HEK293 (cell line): ENCODE results near the gene POLD4.
A peak's percentile ranks its signal among the peaks of the same experiment; 100 is the strongest.

Source experiments
- CTCF ChIA-PET: fragments of 350-600 bp; formaldehyde crosslinking; extraction: SDS; loops from one replicate; lab custom pipeline; 2021; ENCODE audit warnings: antibody characterized with exemption; lab: Yijun Ruan, JAX
- POLR2A ChIA-PET: fragments of 300-600 bp; formaldehyde crosslinking; extraction: SDS; loops from one replicate; lab custom pipeline; 2020; ENCODE audit warnings: antibody characterized with exemption, inconsistent platforms; lab: Yijun Ruan, JAX
- H3K27ac ChIP-seq: fragments of 200-500 bp; sonication (Bioruptor generic); 2 replicates; pipeline ENCODE4 v1.5.1; 2014; ENCODE audit warnings: low read depth, low read length, control low read depth, inconsistent platforms; ENCODE audit errors: extremely low read depth
- H3K36me3 ChIP-seq, 2 experiments: fragments of 200-500 bp in 1 of 2; sonication (Bioruptor generic) in 1 of 2; 1 replicate in 1 of 2; 2 replicates in 1 of 2; pipeline ENCODE4 v1.5.1; 2014 to 2017; ENCODE audit warnings: inconsistent platforms in 2 of 2, low read length in 2 of 2; ENCODE audit not compliant: control insufficient read depth in 2 of 2, insufficient read depth in 1 of 2
- H3K4me1 ChIP-seq: fragments of 200-500 bp; sonication (Bioruptor generic); 2 replicates; pipeline ENCODE4 v1.5.1; 2014; ENCODE audit warnings: mild to moderate bottlenecking, low read length, inconsistent platforms; ENCODE audit not compliant: control insufficient read depth, insufficient read depth
- H3K4me3 ChIP-seq: 2 replicates; pipeline ENCODE4 v1.5.1; 2011; ENCODE audit warnings: low read depth, mild to moderate bottlenecking, control low read depth, low read length, moderate library complexity
- H3K9me3 ChIP-seq: fragments of 200-500 bp; sonication (Bioruptor generic); 2 replicates; pipeline ENCODE4 v1.5.1; 2014; ENCODE audit warnings: low read depth, low read length, inconsistent platforms; ENCODE audit not compliant: control insufficient read depth, insufficient read depth
- GLIS2 ChIP-seq: fragments of 450-650 bp; formaldehyde crosslinking; IDR thresholded peaks from 2 replicates; pipeline ENCODE4 v1.5.1; 2016; ENCODE audit warnings: missing biosample characterization, missing genetic modification characterization
- KLF1 ChIP-seq: fragments of 450-650 bp; formaldehyde crosslinking; IDR thresholded peaks from 2 replicates; pipeline ENCODE4 v1.5.1; 2016; ENCODE audit warnings: missing biosample characterization, missing genetic modification characterization
- MYNN ChIP-seq: fragments of 450-650 bp; formaldehyde crosslinking; IDR thresholded peaks from 2 replicates; pipeline ENCODE4 v1.5.1; 2016; ENCODE audit warnings: missing biosample characterization, missing genetic modification characterization, borderline replicate concordance
- ZBTB17 ChIP-seq: fragments of 450-650 bp; formaldehyde crosslinking; IDR thresholded peaks from 2 replicates; pipeline ENCODE4 v1.5.1; 2016; ENCODE audit warnings: missing biosample characterization, missing genetic modification characterization
- ZBTB20 ChIP-seq: fragments of 450-650 bp; formaldehyde crosslinking; IDR thresholded peaks from 2 replicates; pipeline ENCODE4 v1.5.1; 2016; ENCODE audit warnings: missing biosample characterization, missing genetic modification characterization
- ZBTB21 ChIP-seq: fragments of 450-650 bp; formaldehyde crosslinking; IDR thresholded peaks from 2 replicates; pipeline ENCODE4 v1.5.1; 2017; ENCODE audit warnings: missing biosample characterization, missing genetic modification characterization
- ZBTB44 ChIP-seq: fragments of 450-650 bp; IDR thresholded peaks from 2 replicates; pipeline ENCODE4 v1.5.1; 2018; ENCODE audit warnings: missing biosample characterization, mild to moderate bottlenecking, missing genetic modification characterization
- ZBTB48 ChIP-seq: fragments of 450-650 bp; formaldehyde crosslinking; IDR thresholded peaks from 2 replicates; pipeline ENCODE4 v1.5.1; 2016; ENCODE audit warnings: missing biosample characterization, missing genetic modification characterization
- ZFP41 ChIP-seq: fragments of 450-650 bp; formaldehyde crosslinking; IDR thresholded peaks from 2 replicates; pipeline ENCODE4 v1.5.1; 2016; ENCODE audit warnings: missing biosample characterization, missing genetic modification characterization, borderline replicate concordance
- ZNF169 ChIP-seq: fragments of 450-650 bp; formaldehyde crosslinking; IDR thresholded peaks from 2 replicates; pipeline ENCODE4 v1.5.1; 2016; ENCODE audit warnings: missing biosample characterization, missing genetic modification characterization
- ZNF18 ChIP-seq: fragments of 450-650 bp; formaldehyde crosslinking; IDR thresholded peaks from 2 replicates; pipeline ENCODE4 v1.5.1; 2016; ENCODE audit warnings: missing biosample characterization, missing genetic modification characterization
- ZNF19 ChIP-seq: fragments of 450-650 bp; formaldehyde crosslinking; IDR thresholded peaks from 2 replicates; pipeline ENCODE4; 2016; ENCODE audit warnings: missing biosample characterization, missing genetic modification characterization, low read depth
- ZNF302 ChIP-seq: fragments of 450-650 bp; formaldehyde crosslinking; IDR thresholded peaks from 2 replicates; pipeline ENCODE4 v1.5.1; 2016; ENCODE audit warnings: missing biosample characterization, missing genetic modification characterization, low read depth
- ZNF324 ChIP-seq: fragments of 450-650 bp; formaldehyde crosslinking; IDR thresholded peaks from 2 replicates; pipeline ENCODE4 v1.5.1; 2016; ENCODE audit warnings: missing biosample characterization, missing genetic modification characterization
- ZNF366 ChIP-seq: fragments of 450-650 bp; formaldehyde crosslinking; conservative IDR thresholded peaks from 2 replicates; pipeline ENCODE4 v1.5.1; 2016; ENCODE audit warnings: missing biosample characterization, missing genetic modification characterization
- ZNF37A ChIP-seq: fragments of 450-650 bp; IDR thresholded peaks from 2 replicates; pipeline ENCODE4 v1.5.1; 2018; ENCODE audit warnings: missing biosample characterization, missing genetic modification characterization
- ZNF416 ChIP-seq: fragments of 450-650 bp; formaldehyde crosslinking; IDR thresholded peaks from 2 replicates; pipeline ENCODE4 v1.5.1; 2016; ENCODE audit warnings: missing biosample characterization, missing genetic modification characterization
- ZNF610 ChIP-seq: fragments of 450-650 bp; formaldehyde crosslinking; IDR thresholded peaks from 2 replicates; pipeline ENCODE4 v1.5.1; 2016; ENCODE audit warnings: missing biosample characterization, missing genetic modification characterization, borderline replicate concordance
- ZNF621 ChIP-seq: fragments of 450-650 bp; formaldehyde crosslinking; IDR thresholded peaks from 2 replicates; pipeline ENCODE4 v1.5.1; 2017; ENCODE audit warnings: missing biosample characterization, missing genetic modification characterization
- ZNF747 ChIP-seq: fragments of 450-650 bp; formaldehyde crosslinking; IDR thresholded peaks from 2 replicates; pipeline ENCODE4 v1.5.1; 2016; ENCODE audit warnings: missing biosample characterization, missing genetic modification characterization
- ZNF76 ChIP-seq: fragments of 450-650 bp; formaldehyde crosslinking; IDR thresholded peaks from 2 replicates; pipeline ENCODE4; 2016; ENCODE audit warnings: low read depth, missing biosample characterization, missing genetic modification characterization, borderline replicate concordance
- TF ChIP-seq, protein P1 (sequence below): fragments of 450-650 bp; formaldehyde crosslinking; IDR thresholded peaks from 2 replicates; pipeline ENCODE4 v1.5.1; 2017; ENCODE audit warnings: missing biosample characterization, missing genetic modification characterization
- TF ChIP-seq, protein P2 (sequence below): fragments of 450-650 bp; formaldehyde crosslinking; IDR thresholded peaks from 2 replicates; pipeline ENCODE4 v1.5.1; 2016; ENCODE audit warnings: missing biosample characterization, missing genetic modification characterization
- TF ChIP-seq, protein P3 (sequence below): fragments of 450-650 bp; formaldehyde crosslinking; optimal IDR thresholded peaks from 2 replicates; pipeline ENCODE3; 2016; ENCODE audit warnings: missing biosample characterization, mild to moderate bottlenecking, missing genetic modification characterization
- TF ChIP-seq, protein P4 (sequence below): fragments of 450-650 bp; formaldehyde crosslinking; conservative IDR thresholded peaks from 2 replicates; pipeline ENCODE4 v1.5.1; 2016; ENCODE audit warnings: low read depth, missing biosample characterization, missing genetic modification characterization

Gene POLD4

DNA sequence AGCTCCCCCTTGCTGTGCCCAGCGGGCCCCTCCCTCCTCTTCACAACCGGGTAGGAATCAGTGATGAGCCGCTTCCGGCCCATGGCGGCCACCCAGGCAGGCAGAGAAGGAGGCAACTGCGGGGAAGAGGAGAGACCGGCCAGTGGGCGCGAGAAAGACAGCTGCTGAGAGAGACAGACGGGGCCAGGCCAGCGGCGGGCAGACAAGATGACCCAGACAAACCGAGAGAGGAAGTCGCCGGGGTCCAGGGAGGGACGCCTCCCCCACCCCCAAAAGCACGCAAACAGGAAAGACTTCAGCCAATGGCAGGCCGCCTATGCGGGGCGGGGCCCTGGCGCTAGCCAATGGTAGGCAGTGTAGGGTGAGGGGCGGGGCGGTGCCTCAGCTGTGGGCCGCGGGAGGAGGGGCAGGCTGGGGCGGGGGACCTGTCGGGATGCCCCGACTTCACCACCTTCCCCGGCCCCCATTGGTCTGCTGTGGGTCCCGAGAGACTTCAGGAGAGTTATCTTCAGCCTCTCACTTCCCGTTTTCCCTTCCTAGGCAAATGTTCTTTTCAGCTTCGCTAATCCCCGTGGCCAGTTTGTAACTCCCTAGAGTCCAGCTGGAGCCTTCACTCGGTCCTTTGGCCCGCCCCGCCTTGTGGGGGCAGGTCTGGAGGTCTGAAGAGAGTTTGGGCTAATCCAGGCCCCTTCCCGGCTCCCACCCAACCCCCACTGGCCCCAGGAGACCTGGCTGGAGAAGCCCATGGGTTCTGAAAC, at the start of gene POLD4:
TSS of gene POLD4 (minus strand) at position 230 of the 758 bp plus-strand sequence. CDS start at position 83, 147 bp downstream.
- Histone ChIP-seq H3K36me3 (no peaks in the 10 kb centered on the region), H3K4me3 (peak within 1 kb of the TSS; percentile 72), H3K27ac (peak within 1 kb of the TSS; percentile 59), H3K4me1 (no peaks in the 10 kb centered on the region), H3K9me3 (no peaks in the 10 kb centered on the region)
- ChIA-PET CTCF (interaction anchor here (0.6 to 30.4 kb wide), 12 partner anchors 7 to 1344 kb away, joined by 3 to 898 read pairs (median 4); partner anchors contain the start of genes CLCF1 and RAD9A), POLR2A (interaction anchor here (0.5 to 4.2 kb wide), 16 partner anchors 10 to 334 kb away, joined by 3 to 30 read pairs (median 4); partner anchors contain the start of genes CLCF1, PPP1CA and RAD9A)
- TF ChIP-seq ZNF302 (tag by site-specific recombination) (no peak), ZBTB44 (tag by site-specific recombination) (no peak), ZBTB21 (no peak), ZNF747 (no peak), ZBTB20 (no peak), ZNF366 (peak; percentile 81), ZBTB17 (peak; percentile 48; the same call in 1 of the 2 replicates), ZNF324 (no peak), ZNF76 (tag by site-specific recombination) (0 out of 2 replicates have a peak, but pooled peaks have one; percentile 11), ZNF621 (no peak), MYNN (tag by site-specific recombination) (no peak), ZNF37A (no peak), ZNF610 (tag by site-specific recombination) (no peak), KLF1 (tag by site-specific recombination) (peak; percentile 76), ZBTB48 (tag by site-specific recombination) (no peak), ZNF18 (tag by site-specific recombination) (no peak), GLIS2 (peak; percentile 95), ZFP41 (no peak), ZNF19 (no peak), ZNF169 (tag by site-specific recombination) (no peak), ZNF416 (tag by site-specific recombination) (no peak)
- TF ChIP-seq, protein P1, sequence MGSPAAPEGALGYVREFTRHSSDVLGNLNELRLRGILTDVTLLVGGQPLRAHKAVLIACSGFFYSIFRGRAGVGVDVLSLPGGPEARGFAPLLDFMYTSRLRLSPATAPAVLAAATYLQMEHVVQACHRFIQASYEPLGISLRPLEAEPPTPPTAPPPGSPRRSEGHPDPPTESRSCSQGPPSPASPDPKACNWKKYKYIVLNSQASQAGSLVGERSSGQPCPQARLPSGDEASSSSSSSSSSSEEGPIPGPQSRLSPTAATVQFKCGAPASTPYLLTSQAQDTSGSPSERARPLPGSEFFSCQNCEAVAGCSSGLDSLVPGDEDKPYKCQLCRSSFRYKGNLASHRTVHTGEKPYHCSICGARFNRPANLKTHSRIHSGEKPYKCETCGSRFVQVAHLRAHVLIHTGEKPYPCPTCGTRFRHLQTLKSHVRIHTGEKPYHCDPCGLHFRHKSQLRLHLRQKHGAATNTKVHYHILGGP, result no peak
- TF ChIP-seq, protein P2, sequence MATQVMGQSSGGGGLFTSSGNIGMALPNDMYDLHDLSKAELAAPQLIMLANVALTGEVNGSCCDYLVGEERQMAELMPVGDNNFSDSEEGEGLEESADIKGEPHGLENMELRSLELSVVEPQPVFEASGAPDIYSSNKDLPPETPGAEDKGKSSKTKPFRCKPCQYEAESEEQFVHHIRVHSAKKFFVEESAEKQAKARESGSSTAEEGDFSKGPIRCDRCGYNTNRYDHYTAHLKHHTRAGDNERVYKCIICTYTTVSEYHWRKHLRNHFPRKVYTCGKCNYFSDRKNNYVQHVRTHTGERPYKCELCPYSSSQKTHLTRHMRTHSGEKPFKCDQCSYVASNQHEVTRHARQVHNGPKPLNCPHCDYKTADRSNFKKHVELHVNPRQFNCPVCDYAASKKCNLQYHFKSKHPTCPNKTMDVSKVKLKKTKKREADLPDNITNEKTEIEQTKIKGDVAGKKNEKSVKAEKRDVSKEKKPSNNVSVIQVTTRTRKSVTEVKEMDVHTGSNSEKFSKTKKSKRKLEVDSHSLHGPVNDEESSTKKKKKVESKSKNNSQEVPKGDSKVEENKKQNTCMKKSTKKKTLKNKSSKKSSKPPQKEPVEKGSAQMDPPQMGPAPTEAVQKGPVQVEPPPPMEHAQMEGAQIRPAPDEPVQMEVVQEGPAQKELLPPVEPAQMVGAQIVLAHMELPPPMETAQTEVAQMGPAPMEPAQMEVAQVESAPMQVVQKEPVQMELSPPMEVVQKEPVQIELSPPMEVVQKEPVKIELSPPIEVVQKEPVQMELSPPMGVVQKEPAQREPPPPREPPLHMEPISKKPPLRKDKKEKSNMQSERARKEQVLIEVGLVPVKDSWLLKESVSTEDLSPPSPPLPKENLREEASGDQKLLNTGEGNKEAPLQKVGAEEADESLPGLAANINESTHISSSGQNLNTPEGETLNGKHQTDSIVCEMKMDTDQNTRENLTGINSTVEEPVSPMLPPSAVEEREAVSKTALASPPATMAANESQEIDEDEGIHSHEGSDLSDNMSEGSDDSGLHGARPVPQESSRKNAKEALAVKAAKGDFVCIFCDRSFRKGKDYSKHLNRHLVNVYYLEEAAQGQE (tag by site-specific recombination), result no peak
- TF ChIP-seq, protein P3, sequence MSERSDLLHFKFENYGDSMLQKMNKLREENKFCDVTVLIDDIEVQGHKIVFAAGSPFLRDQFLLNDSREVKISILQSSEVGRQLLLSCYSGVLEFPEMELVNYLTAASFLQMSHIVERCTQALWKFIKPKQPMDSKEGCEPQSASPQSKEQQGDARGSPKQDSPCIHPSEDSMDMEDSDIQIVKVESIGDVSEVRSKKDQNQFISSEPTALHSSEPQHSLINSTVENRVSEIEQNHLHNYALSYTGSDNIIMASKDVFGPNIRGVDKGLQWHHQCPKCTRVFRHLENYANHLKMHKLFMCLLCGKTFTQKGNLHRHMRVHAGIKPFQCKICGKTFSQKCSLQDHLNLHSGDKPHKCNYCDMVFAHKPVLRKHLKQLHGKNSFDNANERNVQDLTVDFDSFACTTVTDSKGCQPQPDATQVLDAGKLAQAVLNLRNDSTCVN, result no peak
- TF ChIP-seq, protein P4, sequence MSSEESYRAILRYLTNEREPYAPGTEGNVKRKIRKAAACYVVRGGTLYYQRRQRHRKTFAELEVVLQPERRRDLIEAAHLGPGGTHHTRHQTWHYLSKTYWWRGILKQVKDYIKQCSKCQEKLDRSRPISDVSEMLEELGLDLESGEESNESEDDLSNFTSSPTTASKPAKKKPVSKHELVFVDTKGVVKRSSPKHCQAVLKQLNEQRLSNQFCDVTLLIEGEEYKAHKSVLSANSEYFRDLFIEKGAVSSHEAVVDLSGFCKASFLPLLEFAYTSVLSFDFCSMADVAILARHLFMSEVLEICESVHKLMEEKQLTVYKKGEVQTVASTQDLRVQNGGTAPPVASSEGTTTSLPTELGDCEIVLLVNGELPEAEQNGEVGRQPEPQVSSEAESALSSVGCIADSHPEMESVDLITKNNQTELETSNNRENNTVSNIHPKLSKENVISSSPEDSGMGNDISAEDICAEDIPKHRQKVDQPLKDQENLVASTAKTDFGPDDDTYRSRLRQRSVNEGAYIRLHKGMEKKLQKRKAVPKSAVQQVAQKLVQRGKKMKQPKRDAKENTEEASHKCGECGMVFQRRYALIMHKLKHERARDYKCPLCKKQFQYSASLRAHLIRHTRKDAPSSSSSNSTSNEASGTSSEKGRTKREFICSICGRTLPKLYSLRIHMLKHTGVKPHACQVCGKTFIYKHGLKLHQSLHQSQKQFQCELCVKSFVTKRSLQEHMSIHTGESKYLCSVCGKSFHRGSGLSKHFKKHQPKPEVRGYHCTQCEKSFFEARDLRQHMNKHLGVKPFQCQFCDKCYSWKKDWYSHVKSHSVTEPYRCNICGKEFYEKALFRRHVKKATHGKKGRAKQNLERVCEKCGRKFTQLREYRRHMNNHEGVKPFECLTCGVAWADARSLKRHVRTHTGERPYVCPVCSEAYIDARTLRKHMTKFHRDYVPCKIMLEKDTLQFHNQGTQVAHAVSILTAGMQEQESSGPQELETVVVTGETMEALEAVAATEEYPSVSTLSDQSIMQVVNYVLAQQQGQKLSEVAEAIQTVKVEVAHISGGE (tag by site-specific recombination), result peak; percentile 72
